ENCODE measurements around the gene CELF3.

GRCh38 chr1:151706464-151707415, 9.9 kb downstream of the CELF3 start:
- TF ChIP-seq, protein P1, sequence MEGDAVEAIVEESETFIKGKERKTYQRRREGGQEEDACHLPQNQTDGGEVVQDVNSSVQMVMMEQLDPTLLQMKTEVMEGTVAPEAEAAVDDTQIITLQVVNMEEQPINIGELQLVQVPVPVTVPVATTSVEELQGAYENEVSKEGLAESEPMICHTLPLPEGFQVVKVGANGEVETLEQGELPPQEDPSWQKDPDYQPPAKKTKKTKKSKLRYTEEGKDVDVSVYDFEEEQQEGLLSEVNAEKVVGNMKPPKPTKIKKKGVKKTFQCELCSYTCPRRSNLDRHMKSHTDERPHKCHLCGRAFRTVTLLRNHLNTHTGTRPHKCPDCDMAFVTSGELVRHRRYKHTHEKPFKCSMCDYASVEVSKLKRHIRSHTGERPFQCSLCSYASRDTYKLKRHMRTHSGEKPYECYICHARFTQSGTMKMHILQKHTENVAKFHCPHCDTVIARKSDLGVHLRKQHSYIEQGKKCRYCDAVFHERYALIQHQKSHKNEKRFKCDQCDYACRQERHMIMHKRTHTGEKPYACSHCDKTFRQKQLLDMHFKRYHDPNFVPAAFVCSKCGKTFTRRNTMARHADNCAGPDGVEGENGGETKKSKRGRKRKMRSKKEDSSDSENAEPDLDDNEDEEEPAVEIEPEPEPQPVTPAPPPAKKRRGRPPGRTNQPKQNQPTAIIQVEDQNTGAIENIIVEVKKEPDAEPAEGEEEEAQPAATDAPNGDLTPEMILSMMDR (optimal IDR thresholded peaks at IDR 0.05 in 1 of 3, IDR thresholded peaks at IDR 0.05 in 1 of 3, conservative IDR thresholded peaks at IDR 0.05 in 1 of 3; ENCODE audit: extremely low read depth in 1 of 3, insufficient read depth in 2 of 3, low read length in 3 of 3), result no peak
- no peak for TF ChIP-seq EZH2 (IDR thresholded peaks at IDR 0.05; ENCODE audit: low read length)
